ENCODE results near the gene CDHR3. TPM values are rescaled to one million over a fixed set of nuclear protein-coding genes. Genes with fewer than 3 reads are reported as not detected.
A peak's percentile ranks its signal among the peaks of the same experiment; 100 is the strongest.

Gene CDHR3
- total and polyA plus RNA-seq, 9 of the 15 experiments (the other 6 are each of a cell fraction or from before 2014, with no cell fraction given), result 0.03 to 0.66 (median 0.24) TPM; not detected in 1

DNA sequence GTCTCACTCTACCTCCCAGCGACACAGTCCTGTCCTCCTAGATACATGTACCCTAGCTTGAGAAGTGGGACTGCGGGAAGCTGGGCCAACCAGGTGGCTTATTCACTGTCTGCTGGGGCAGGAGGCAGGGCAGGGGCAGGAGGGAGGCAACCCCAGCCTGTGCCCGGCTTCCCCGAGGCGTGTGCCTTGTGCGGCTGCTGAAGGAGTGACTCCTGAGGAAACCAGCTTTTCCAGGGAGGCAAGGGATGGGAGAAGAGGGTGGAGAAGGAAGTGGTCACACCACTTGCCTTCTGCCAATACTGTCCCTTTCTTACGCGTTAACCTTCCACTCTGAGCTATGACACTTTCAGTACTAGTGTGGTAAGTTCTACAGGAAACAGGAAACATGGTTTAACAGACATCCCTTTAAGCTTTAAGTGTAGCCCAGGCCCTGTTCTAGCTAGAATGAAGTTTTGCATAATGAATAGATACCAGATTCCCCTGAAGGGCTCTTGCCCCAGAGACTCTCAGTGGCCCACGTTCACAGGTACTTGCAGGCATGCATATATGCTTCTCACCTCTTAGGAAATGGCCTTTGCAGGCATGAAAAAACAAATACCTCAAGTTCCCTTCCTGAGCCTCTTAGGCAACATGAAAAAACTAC lies 108.4 kb downstream of the CDHR3 start (continued):
- TF ChIP-seq, protein P1, sequence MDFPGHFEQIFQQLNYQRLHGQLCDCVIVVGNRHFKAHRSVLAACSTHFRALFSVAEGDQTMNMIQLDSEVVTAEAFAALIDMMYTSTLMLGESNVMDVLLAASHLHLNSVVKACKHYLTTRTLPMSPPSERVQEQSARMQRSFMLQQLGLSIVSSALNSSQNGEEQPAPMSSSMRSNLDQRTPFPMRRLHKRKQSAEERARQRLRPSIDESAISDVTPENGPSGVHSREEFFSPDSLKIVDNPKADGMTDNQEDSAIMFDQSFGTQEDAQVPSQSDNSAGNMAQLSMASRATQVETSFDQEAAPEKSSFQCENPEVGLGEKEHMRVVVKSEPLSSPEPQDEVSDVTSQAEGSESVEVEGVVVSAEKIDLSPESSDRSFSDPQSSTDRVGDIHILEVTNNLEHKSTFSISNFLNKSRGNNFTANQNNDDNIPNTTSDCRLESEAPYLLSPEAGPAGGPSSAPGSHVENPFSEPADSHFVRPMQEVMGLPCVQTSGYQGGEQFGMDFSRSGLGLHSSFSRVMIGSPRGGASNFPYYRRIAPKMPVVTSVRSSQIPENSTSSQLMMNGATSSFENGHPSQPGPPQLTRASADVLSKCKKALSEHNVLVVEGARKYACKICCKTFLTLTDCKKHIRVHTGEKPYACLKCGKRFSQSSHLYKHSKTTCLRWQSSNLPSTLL (IDR thresholded peaks at IDR 0.05), result no peak
- TF ChIP-seq FUS (optimal IDR thresholded peaks at IDR 0.05; ENCODE audit: low read depth, low read length), result no peak
- no peak for TF ChIP-seq NRF1 (conservative IDR thresholded peaks at IDR 0.05 in 1 of 2, IDR thresholded peaks at IDR 0.05 in 1 of 2)
- TF ChIP-seq ZNF165 (CRISPR knock-in tag; IDR thresholded peaks at IDR 0.05; ENCODE audit: borderline replicate concordance), result no peak
- TF ChIP-seq, protein P2, sequence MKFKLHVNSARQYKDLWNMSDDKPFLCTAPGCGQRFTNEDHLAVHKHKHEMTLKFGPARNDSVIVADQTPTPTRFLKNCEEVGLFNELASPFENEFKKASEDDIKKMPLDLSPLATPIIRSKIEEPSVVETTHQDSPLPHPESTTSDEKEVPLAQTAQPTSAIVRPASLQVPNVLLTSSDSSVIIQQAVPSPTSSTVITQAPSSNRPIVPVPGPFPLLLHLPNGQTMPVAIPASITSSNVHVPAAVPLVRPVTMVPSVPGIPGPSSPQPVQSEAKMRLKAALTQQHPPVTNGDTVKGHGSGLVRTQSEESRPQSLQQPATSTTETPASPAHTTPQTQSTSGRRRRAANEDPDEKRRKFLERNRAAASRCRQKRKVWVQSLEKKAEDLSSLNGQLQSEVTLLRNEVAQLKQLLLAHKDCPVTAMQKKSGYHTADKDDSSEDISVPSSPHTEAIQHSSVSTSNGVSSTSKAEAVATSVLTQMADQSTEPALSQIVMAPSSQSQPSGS (CRISPR knock-in tag; IDR thresholded peaks at IDR 0.05), result no peak
- peak; percentile 16; the same call in 1 of the 2 replicates for TF ChIP-seq CREM (IDR thresholded peaks at IDR 0.05; ENCODE audit: low read depth)
- TF ChIP-seq, protein P3, sequence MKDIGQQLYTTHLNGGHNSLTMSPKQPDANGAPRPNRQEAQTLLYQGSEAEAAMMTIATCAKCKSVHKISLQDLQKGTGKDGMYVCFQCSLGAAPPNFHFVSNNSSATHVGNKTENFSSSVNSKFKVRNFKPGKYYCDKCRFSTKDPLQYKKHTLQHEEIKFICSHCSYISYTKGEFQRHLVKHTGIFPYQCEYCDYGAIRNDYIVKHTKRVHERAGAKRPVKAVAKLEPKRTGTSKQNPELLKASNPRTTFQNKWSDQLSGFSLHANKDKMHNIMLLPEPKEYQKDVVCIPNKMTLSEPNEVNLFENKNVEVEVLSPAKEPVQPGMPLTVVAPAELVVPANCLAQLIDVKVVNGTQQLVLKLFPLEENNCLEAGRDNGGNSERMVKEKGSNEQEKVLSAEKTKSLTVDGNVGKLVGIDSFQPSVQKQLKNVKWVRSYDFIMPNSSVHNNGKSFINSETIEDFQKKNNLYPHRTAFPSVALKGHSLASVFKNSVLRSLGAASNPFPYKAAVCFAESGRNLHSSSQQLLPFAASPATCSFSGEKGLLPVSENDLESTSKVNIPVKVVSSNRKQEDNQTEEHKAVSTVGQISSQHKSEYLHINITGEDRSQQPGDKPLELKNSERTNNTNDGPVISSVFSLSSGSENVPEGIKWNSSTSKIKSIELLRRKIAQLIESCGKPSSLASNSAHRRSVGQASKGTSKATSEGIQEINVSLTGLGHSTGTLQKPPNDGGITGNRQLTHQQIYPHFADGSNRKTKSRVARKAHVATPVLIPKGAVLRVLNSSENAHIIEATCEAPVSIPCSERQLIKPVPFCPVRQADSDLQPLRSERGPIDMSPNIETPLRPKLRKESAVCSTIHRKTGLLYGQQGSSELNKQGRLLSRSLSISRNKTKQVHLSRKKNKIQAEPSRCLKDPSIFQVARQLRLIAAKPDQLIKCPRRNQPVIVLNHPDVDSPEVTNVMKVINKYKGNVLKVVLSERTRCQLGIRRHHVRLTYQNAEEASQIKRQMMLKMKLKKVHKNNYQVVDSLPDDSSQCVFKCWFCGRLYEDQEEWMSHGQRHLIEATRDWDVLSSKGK (CRISPR knock-in tag; IDR thresholded peaks at IDR 0.05), result no peak
- no peak for TF ChIP-seq ZNF197 (CRISPR knock-in tag; IDR thresholded peaks at IDR 0.05; ENCODE audit: low read depth)
- TF ChIP-seq POLR3A (IDR thresholded peaks at IDR 0.05; ENCODE audit: borderline replicate concordance, extremely low read depth, insufficient read depth, insufficient read length), result no peak
- TF ChIP-seq EWSR1 (IDR thresholded peaks at IDR 0.05; ENCODE audit: borderline replicate concordance, low read depth, partially characterized antibody), result no peak
- TF ChIP-seq, protein P4, sequence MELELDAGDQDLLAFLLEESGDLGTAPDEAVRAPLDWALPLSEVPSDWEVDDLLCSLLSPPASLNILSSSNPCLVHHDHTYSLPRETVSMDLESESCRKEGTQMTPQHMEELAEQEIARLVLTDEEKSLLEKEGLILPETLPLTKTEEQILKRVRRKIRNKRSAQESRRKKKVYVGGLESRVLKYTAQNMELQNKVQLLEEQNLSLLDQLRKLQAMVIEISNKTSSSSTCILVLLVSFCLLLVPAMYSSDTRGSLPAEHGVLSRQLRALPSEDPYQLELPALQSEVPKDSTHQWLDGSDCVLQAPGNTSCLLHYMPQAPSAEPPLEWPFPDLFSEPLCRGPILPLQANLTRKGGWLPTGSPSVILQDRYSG (tag; conservative IDR thresholded peaks at IDR 0.05; ENCODE audit: low read depth), result no peak
- no peak for TF ChIP-seq ETS2 (tag; IDR thresholded peaks at IDR 0.05; ENCODE audit: borderline replicate concordance, poor library complexity, severe bottlenecking)
- no peak for TF ChIP-seq ZBTB8A (IDR thresholded peaks at IDR 0.05; ENCODE audit: partially characterized antibody)
- no peak for TF ChIP-seq NCOR1 (IDR thresholded peaks at IDR 0.05)
- TF ChIP-seq, protein P5, sequence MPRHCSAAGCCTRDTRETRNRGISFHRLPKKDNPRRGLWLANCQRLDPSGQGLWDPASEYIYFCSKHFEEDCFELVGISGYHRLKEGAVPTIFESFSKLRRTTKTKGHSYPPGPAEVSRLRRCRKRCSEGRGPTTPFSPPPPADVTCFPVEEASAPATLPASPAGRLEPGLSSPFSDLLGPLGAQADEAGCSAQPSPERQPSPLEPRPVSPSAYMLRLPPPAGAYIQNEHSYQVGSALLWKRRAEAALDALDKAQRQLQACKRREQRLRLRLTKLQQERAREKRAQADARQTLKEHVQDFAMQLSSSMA (CRISPR knock-in tag; IDR thresholded peaks at IDR 0.05), result 0 out of 2 replicates have a peak, but pooled peaks have one; percentile 35
- TF ChIP-seq GATAD2A (IDR thresholded peaks at IDR 0.05), result no peak

Measured in K562 (cell line).